ENCODE data around the gene METTL16. TPM values are rescaled to one million over a fixed set of nuclear protein-coding genes. Genes with fewer than 3 reads are reported as not detected.

METTL16 gene
- polyA plus RNA-seq, 1 donor (not counting 4 experiments of a cell fraction or from before 2014, with no cell fraction given), result 16.6 TPM

DNA sequence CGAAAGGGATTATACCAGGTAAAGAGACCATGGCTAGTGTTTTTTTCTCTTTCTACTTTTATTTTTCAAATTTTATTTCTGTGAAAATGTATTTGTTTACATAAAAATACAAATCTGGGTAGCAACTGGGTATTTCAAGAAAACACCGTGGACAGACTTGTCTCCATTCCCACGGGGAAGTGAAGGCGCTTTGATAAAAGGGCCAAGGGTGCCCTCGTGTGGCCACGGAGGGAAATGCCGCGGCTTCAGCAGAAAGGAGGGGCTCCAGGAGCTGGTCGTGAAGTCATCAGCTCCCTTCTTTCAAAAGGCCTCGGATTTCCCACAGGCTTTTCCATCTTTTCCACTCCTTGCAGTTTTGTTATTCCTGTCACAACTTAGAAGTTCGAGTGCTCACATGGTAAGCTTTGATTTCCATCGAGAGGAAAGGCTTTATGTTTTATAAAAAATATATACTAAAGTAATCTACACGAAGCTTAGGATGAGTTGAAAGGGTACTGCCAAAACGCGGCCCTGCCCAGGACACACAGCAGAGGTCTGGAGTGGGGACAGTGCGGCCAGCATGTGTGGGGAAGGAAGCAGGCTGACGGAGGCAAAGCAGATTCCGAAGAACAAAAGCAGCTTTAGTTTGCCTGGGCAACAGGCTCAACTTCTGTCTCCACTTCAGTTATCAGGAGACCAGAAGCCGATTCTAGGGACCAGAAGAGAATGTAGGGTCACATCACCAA, 95.5 kb downstream of the METTL16 start:
- DNase-seq (ENCODE audit: low read depth, low spot score) (no peak), FAIRE-seq (peak; percentile 88)
- H3K36me3 ChIP-seq (ENCODE audit: control insufficient read depth in 2 of 2, extremely low read depth in 1 of 2, insufficient read depth in 2 of 2, low read length in 2 of 2), result peaks cover 14 to 28% of the 10 kb centered on the region in 2 experiments
- H2AFZ ChIP-seq (ENCODE audit: control insufficient read depth, low read length), result no peak overlapping the region
- H3K4me1 ChIP-seq (ENCODE audit: control insufficient read depth, extremely low read depth, insufficient read depth, low read length), result no peaks in the 10 kb centered on the region
- no peak overlapping the region for H3K4me3 ChIP-seq (ENCODE audit: control insufficient read depth in 2 of 3, extremely low read depth in 1 of 3, insufficient read depth in 2 of 3, low read depth in 1 of 3, low read length in 3 of 3)
- H4K20me1 ChIP-seq (ENCODE audit: control insufficient read depth, extremely low read depth, insufficient read depth, low read length), result no peaks in the 10 kb centered on the region
- no peaks in the 10 kb centered on the region for H3K9me3 ChIP-seq (ENCODE audit: control insufficient read depth, low read depth, low read length)
- no peak overlapping the region for H3K9ac ChIP-seq (ENCODE audit: control insufficient read depth, extremely low read depth, insufficient read depth, low read length)
- no peaks in the 10 kb centered on the region for H3K27me3 ChIP-seq (ENCODE audit: control insufficient read depth, extremely low read depth, insufficient read depth, low read length)
- no peaks in the 10 kb centered on the region for H3K79me2 ChIP-seq (ENCODE audit: control insufficient read depth, insufficient read depth, low read length)
- no peak for TF ChIP-seq EZH2 (IDR thresholded peaks at IDR 0.05; ENCODE audit: low read length)
- TF ChIP-seq, protein P1, sequence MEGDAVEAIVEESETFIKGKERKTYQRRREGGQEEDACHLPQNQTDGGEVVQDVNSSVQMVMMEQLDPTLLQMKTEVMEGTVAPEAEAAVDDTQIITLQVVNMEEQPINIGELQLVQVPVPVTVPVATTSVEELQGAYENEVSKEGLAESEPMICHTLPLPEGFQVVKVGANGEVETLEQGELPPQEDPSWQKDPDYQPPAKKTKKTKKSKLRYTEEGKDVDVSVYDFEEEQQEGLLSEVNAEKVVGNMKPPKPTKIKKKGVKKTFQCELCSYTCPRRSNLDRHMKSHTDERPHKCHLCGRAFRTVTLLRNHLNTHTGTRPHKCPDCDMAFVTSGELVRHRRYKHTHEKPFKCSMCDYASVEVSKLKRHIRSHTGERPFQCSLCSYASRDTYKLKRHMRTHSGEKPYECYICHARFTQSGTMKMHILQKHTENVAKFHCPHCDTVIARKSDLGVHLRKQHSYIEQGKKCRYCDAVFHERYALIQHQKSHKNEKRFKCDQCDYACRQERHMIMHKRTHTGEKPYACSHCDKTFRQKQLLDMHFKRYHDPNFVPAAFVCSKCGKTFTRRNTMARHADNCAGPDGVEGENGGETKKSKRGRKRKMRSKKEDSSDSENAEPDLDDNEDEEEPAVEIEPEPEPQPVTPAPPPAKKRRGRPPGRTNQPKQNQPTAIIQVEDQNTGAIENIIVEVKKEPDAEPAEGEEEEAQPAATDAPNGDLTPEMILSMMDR (optimal IDR thresholded peaks at IDR 0.05 in 1 of 3, IDR thresholded peaks at IDR 0.05 in 1 of 3, conservative IDR thresholded peaks at IDR 0.05 in 1 of 3; ENCODE audit: extremely low read depth in 1 of 3, insufficient read depth in 2 of 3, low read length in 3 of 3), result peak; percentile 87 to 98 (median 91)
- peak overlapping the region; percentile 22 for H3K27ac ChIP-seq (ENCODE audit: control insufficient read depth, insufficient read depth, low read length)
- no peak overlapping the region for H3K4me2 ChIP-seq (ENCODE audit: control insufficient read depth, extremely low read depth, insufficient read depth, low read depth, low read length)
- no peaks in the 10 kb centered on the region for H3K9me1 ChIP-seq (ENCODE audit: control insufficient read depth, extremely low read depth, insufficient read depth, low read length)
- dilution Hi-C loops (cut with MboI; ENCODE audit: extremely low pct_ligation_motif_present, low sequenced_read_pairs), result no loop called here

DNA sequence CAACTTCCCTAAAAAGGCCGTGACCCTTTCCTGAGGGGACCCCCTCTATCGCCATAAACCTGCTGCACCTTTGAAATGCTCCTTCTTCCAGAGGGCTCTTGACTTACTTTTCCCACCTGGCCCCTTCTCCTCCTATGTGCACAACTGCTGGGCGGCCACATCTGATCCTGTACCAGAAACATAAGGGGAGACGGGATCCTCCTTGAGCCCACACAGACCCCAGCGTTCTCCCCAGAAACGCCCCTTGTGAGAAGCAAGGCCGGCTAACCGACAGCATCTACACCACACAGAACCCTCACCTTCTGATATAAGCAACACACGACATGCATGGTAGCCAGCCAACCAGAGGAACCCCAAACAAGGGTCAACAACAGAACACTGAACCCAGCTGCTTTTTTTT, 96.6 kb downstream of the METTL16 start:
- Histone ChIP-seq H2AFZ (ENCODE audit: control insufficient read depth, low read length) (no peak overlapping the region), H3K27me3 (ENCODE audit: control insufficient read depth, extremely low read depth, insufficient read depth, low read length) (no peaks in the 10 kb centered on the region), H3K79me2 (ENCODE audit: control insufficient read depth, insufficient read depth, low read length) (no peaks in the 10 kb centered on the region), H3K9me3 (ENCODE audit: control insufficient read depth, low read depth, low read length) (no peaks in the 10 kb centered on the region), H3K9ac (ENCODE audit: control insufficient read depth, extremely low read depth, insufficient read depth, low read length) (no peak overlapping the region), H3K36me3 (ENCODE audit: control insufficient read depth in 2 of 2, extremely low read depth in 1 of 2, insufficient read depth in 2 of 2, low read length in 2 of 2) (peaks cover 10 to 19% of the 10 kb centered on the region in 2 experiments), H3K4me3 (ENCODE audit: control insufficient read depth in 2 of 3, extremely low read depth in 1 of 3, insufficient read depth in 2 of 3, low read depth in 1 of 3, low read length in 3 of 3) (no peak overlapping the region), H3K4me2 (ENCODE audit: control insufficient read depth, extremely low read depth, insufficient read depth, low read depth, low read length) (no peak overlapping the region), H3K27ac (ENCODE audit: control insufficient read depth, insufficient read depth, low read length) (no peak overlapping the region), H3K9me1 (ENCODE audit: control insufficient read depth, extremely low read depth, insufficient read depth, low read length) (no peaks in the 10 kb centered on the region), H3K4me1 (ENCODE audit: control insufficient read depth, extremely low read depth, insufficient read depth, low read length) (no peaks in the 10 kb centered on the region), H4K20me1 (ENCODE audit: control insufficient read depth, extremely low read depth, insufficient read depth, low read length) (no peaks in the 10 kb centered on the region)
- dilution Hi-C loops (cut with MboI; ENCODE audit: extremely low pct_ligation_motif_present, low sequenced_read_pairs), result no loop called here
- TF ChIP-seq, protein P1 (optimal IDR thresholded peaks at IDR 0.05 in 1 of 3, IDR thresholded peaks at IDR 0.05 in 1 of 3, conservative IDR thresholded peaks at IDR 0.05 in 1 of 3; ENCODE audit: extremely low read depth in 1 of 3, insufficient read depth in 2 of 3, low read length in 3 of 3), result no peak
- no peak for TF ChIP-seq EZH2 (IDR thresholded peaks at IDR 0.05; ENCODE audit: low read length)
- FAIRE-seq (no peak), DNase-seq (ENCODE audit: low read depth, low spot score) (no peak)
